NCI-H1417 treated with DMSO at 0.1 percent for 48 hours (cell line): ENCODE measurements around the gene MDFIC2.
"Not testable (repeated sequence)": the region's sequence is repeated elsewhere in the genome, so short reads cannot be mapped to it uniquely, and the experiment has no call there.

Source experiments
- DNase-seq: peaks from one replicate; lab custom pipeline; 2025; lab: John Stamatoyannopoulos, UW

MDFIC2 gene

GRCh38 chr3:70312336-70312735 is at the start of gene MDFIC2:
Gene MDFIC2 (minus strand): TSS chr3:70312638. CDS start chr3:70311973, 665 bp downstream.
- DNase-seq = no peak

- no peak for DNase-seq
Observed at GRCh38 chr3:70360979-70361760, 48.7 kb upstream of the MDFIC2 start.

- DNase-seq = no peak
Observed at GRCh38 chr3:70359711-70360110, 47.3 kb upstream of the MDFIC2 start.

GRCh38 chr3:70358978-70359580 is 46.6 kb upstream of the MDFIC2 start:
- DNase-seq = no peak

- DNase-seq = no peak
Observed at GRCh38 chr3:70352215-70352614, 39.8 kb upstream of the MDFIC2 start.

- DNase-seq = no peak
Observed at GRCh38 chr3:70342149-70342548, 29.7 kb upstream of the MDFIC2 start.

- DNase-seq = not testable (repeated sequence)
Observed at GRCh38 chr3:70336885-70337284, 24.4 kb upstream of the MDFIC2 start.

- DNase-seq = no peak
Observed at GRCh38 chr3:70333080-70333479, 20.6 kb upstream of the MDFIC2 start.

GRCh38 chr3:70315021-70315420 is 2.6 kb upstream of the MDFIC2 start:
- DNase-seq = no peak

- DNase-seq = no peak
Observed at GRCh38 chr3:70310809-70311208, 1.6 kb downstream of the MDFIC2 start.

GRCh38 chr3:70309591-70309990 is 2.8 kb downstream of the MDFIC2 start:
- DNase-seq = no peak

- DNase-seq = no peak
Observed at GRCh38 chr3:70308760-70309159, 3.7 kb downstream of the MDFIC2 start.

- DNase-seq = no peak
Observed at GRCh38 chr3:70306736-70307135, 5.7 kb downstream of the MDFIC2 start.

GRCh38 chr3:70298385-70298784 is 14.1 kb downstream of the MDFIC2 start:
- no peak for DNase-seq

- no peak for DNase-seq
Observed at GRCh38 chr3:70291097-70291482, 21.3 kb downstream of the MDFIC2 start.

GRCh38 chr3:70290431-70291096 is 21.9 kb downstream of the MDFIC2 start:
- not testable (repeated sequence) for DNase-seq

GRCh38 chr3:70281663-70282062 is 30.8 kb downstream of the MDFIC2 start:
- DNase-seq = no peak

- DNase-seq = peak; percentile 68
Observed at GRCh38 chr3:70277304-70277703, 35.1 kb downstream of the MDFIC2 start.

- no peak for DNase-seq
Observed at GRCh38 chr3:70276901-70277300, 35.5 kb downstream of the MDFIC2 start.

GRCh38 chr3:70273492-70273891 is 38.9 kb downstream of the MDFIC2 start:
- no peak for DNase-seq

GRCh38 chr3:70272798-70273197 is 39.6 kb downstream of the MDFIC2 start:
- no peak for DNase-seq

GRCh38 chr3:70264122-70264780 is 48.2 kb downstream of the MDFIC2 start:
- no peak for DNase-seq

- DNase-seq = no peak
Observed at GRCh38 chr3:70261283-70261682, 51.2 kb downstream of the MDFIC2 start.
